ENCODE data around the gene CETN3.
A peak's percentile ranks its signal among the peaks of the same experiment; 100 is the strongest.

The CETN3 gene

GRCh38 chr5:90368454-90369246 is 40.9 kb downstream of the CETN3 start:
- Histone ChIP-seq H3K27me3 (ENCODE audit: insufficient read depth, low read length, poor library complexity) (no peaks in the 10 kb centered on the region), H2BK5ac (ENCODE audit: low read length) (no peak overlapping the region), H2BK15ac (replicated peaks; ENCODE audit: low read depth) (no peak overlapping the region), H3K23ac (ENCODE audit: low read length) (no peak overlapping the region), H2AK5ac (ENCODE audit: low read length) (no peak overlapping the region), H3K56ac (ENCODE audit: low read length) (no peak overlapping the region), H3K4me1 (ENCODE audit: control insufficient read depth, low read depth, low read length) (no peaks in the 10 kb centered on the region), H4K8ac (ENCODE audit: low read depth, low read length) (no peak overlapping the region), H3K18ac (ENCODE audit: low read length) (no peak overlapping the region), H2BK120ac (ENCODE audit: low read depth, low read length) (no peak overlapping the region), H3K79me1 (ENCODE audit: low read length) (no peaks in the 10 kb centered on the region), H3K4me2 (ENCODE audit: low read length) (no peak overlapping the region), H3K27ac (ENCODE audit: low read depth, low read length) (no peak overlapping the region), H3K36me3 (ENCODE audit: control insufficient read depth, insufficient read depth, low read length) (no peaks in the 10 kb centered on the region), H3K4me3 (ENCODE audit: low read length) (no peak overlapping the region), H3K9ac (ENCODE audit: low read length) (no peak overlapping the region), H4K5ac (ENCODE audit: low read length) (no peak overlapping the region), H3K4ac (ENCODE audit: low read depth, low read length) (no peak overlapping the region), H3K79me2 (ENCODE audit: control insufficient read depth, insufficient read depth, low read length) (no peaks in the 10 kb centered on the region)
- WGBS (ENCODE audit: extremely low coverage, insufficient coverage, low lambda C conversion rate), result no CpG with 5 or more reads among the region's 3 CpGs
- no peak for DNase-seq

- Histone ChIP-seq H3K4me1 (ENCODE audit: control insufficient read depth, low read depth, low read length) (no peaks in the 10 kb centered on the region), H2BK5ac (ENCODE audit: low read length) (no peak overlapping the region), H2AK5ac (ENCODE audit: low read length) (no peak overlapping the region), H3K23ac (ENCODE audit: low read length) (no peak overlapping the region), H2BK15ac (replicated peaks; ENCODE audit: low read depth) (no peak overlapping the region), H3K9ac (ENCODE audit: low read length) (no peak overlapping the region), H3K27ac (ENCODE audit: low read depth, low read length) (no peak overlapping the region), H3K4ac (ENCODE audit: low read depth, low read length) (no peak overlapping the region), H4K5ac (ENCODE audit: low read length) (no peak overlapping the region), H3K79me1 (ENCODE audit: low read length) (no peaks in the 10 kb centered on the region), H3K18ac (ENCODE audit: low read length) (no peak overlapping the region), H2BK120ac (ENCODE audit: low read depth, low read length) (no peak overlapping the region), H3K27me3 (ENCODE audit: insufficient read depth, low read length, poor library complexity) (no peaks in the 10 kb centered on the region), H3K4me3 (ENCODE audit: low read length) (no peak overlapping the region), H3K56ac (ENCODE audit: low read length) (no peak overlapping the region), H3K36me3 (ENCODE audit: control insufficient read depth, insufficient read depth, low read length) (no peaks in the 10 kb centered on the region), H4K8ac (ENCODE audit: low read depth, low read length) (no peak overlapping the region), H3K79me2 (ENCODE audit: control insufficient read depth, insufficient read depth, low read length) (no peaks in the 10 kb centered on the region), H3K4me2 (ENCODE audit: low read length) (no peak overlapping the region)
- no peak for DNase-seq
- no CpG with 5 or more reads among the region's 1 CpG for WGBS (ENCODE audit: extremely low coverage, insufficient coverage, low lambda C conversion rate)
Observed at GRCh38 chr5:90367879-90368278, 41.7 kb downstream of the CETN3 start.

- no peak overlapping the region for H3K4ac ChIP-seq (ENCODE audit: low read depth, low read length)
Observed at GRCh38 chr5:90366948-90367347, 42.6 kb downstream of the CETN3 start.

GRCh38 chr5:90365328-90365727 is 44.2 kb downstream of the CETN3 start:
- no peak overlapping the region for H3K4me2 ChIP-seq (ENCODE audit: low read length)
- H3K4me3 ChIP-seq (ENCODE audit: low read length), result no peak overlapping the region
- H2BK15ac ChIP-seq (replicated peaks; ENCODE audit: low read depth), result no peak overlapping the region
- H3K56ac ChIP-seq (ENCODE audit: low read length), result no peak overlapping the region
- no peaks in the 10 kb centered on the region for H3K4me1 ChIP-seq (ENCODE audit: control insufficient read depth, low read depth, low read length)
- no peaks in the 10 kb centered on the region for H3K79me2 ChIP-seq (ENCODE audit: control insufficient read depth, insufficient read depth, low read length)
- DNase-seq, result no peak
- H3K4ac ChIP-seq (ENCODE audit: low read depth, low read length), result no peak overlapping the region
- H3K23ac ChIP-seq (ENCODE audit: low read length), result no peak overlapping the region
- H2AK5ac ChIP-seq (ENCODE audit: low read length), result no peak overlapping the region
- H2BK5ac ChIP-seq (ENCODE audit: low read length), result no peak overlapping the region
- H4K8ac ChIP-seq (ENCODE audit: low read depth, low read length), result no peak overlapping the region
- no peak overlapping the region for H3K18ac ChIP-seq (ENCODE audit: low read length)
- H4K5ac ChIP-seq (ENCODE audit: low read length), result no peak overlapping the region
- H3K27ac ChIP-seq (ENCODE audit: low read depth, low read length), result no peak overlapping the region
- no peak overlapping the region for H2BK120ac ChIP-seq (ENCODE audit: low read depth, low read length)
- no peaks in the 10 kb centered on the region for H3K79me1 ChIP-seq (ENCODE audit: low read length)
- H3K9ac ChIP-seq (ENCODE audit: low read length), result no peak overlapping the region
- H3K36me3 ChIP-seq (ENCODE audit: control insufficient read depth, insufficient read depth, low read length), result no peaks in the 10 kb centered on the region
- H3K27me3 ChIP-seq (ENCODE audit: insufficient read depth, low read length, poor library complexity), result no peaks in the 10 kb centered on the region

More at GRCh38 chr5:90366948-90367347, 42.6 kb downstream of the CETN3 start:
- no peaks in the 10 kb centered on the region for H3K27me3 ChIP-seq (ENCODE audit: insufficient read depth, low read length, poor library complexity)
- no peak overlapping the region for H3K27ac ChIP-seq (ENCODE audit: low read depth, low read length)
- WGBS (ENCODE audit: extremely low coverage, insufficient coverage, low lambda C conversion rate), result no CpG with 5 or more reads among the region's 3 CpGs
- H3K36me3 ChIP-seq (ENCODE audit: control insufficient read depth, insufficient read depth, low read length), result no peaks in the 10 kb centered on the region
- no peak overlapping the region for H4K5ac ChIP-seq (ENCODE audit: low read length)
- no peak overlapping the region for H2BK15ac ChIP-seq (replicated peaks; ENCODE audit: low read depth)
- peak; percentile 14 for DNase-seq
- no peak overlapping the region for H3K18ac ChIP-seq (ENCODE audit: low read length)
- H3K79me2 ChIP-seq (ENCODE audit: control insufficient read depth, insufficient read depth, low read length), result no peaks in the 10 kb centered on the region
- H3K79me1 ChIP-seq (ENCODE audit: low read length), result no peaks in the 10 kb centered on the region
- no peak overlapping the region for H2BK120ac ChIP-seq (ENCODE audit: low read depth, low read length)
- no peak overlapping the region for H3K4me3 ChIP-seq (ENCODE audit: low read length)
- no peak overlapping the region for H2AK5ac ChIP-seq (ENCODE audit: low read length)
- no peaks in the 10 kb centered on the region for H3K4me1 ChIP-seq (ENCODE audit: control insufficient read depth, low read depth, low read length)
- no peak overlapping the region for H3K4me2 ChIP-seq (ENCODE audit: low read length)
- no peak overlapping the region for H2BK5ac ChIP-seq (ENCODE audit: low read length)
- H3K9ac ChIP-seq (ENCODE audit: low read length), result no peak overlapping the region
- no peak overlapping the region for H4K8ac ChIP-seq (ENCODE audit: low read depth, low read length)
- no peak overlapping the region for H3K23ac ChIP-seq (ENCODE audit: low read length)
- H3K56ac ChIP-seq (ENCODE audit: low read length), result no peak overlapping the region

- no peaks in the 10 kb centered on the region for H3K79me2 ChIP-seq (ENCODE audit: control insufficient read depth, insufficient read depth, low read length)
- H4K8ac ChIP-seq (ENCODE audit: low read depth, low read length), result no peak overlapping the region
- no peak overlapping the region for H2BK5ac ChIP-seq (ENCODE audit: low read length)
- H3K23ac ChIP-seq (ENCODE audit: low read length), result no peak overlapping the region
- no peak overlapping the region for H3K18ac ChIP-seq (ENCODE audit: low read length)
- H3K4me3 ChIP-seq (ENCODE audit: low read length), result no peak overlapping the region
- no peak for DNase-seq
- H4K5ac ChIP-seq (ENCODE audit: low read length), result no peak overlapping the region
- H3K4me2 ChIP-seq (ENCODE audit: low read length), result no peak overlapping the region
- H3K56ac ChIP-seq (ENCODE audit: low read length), result no peak overlapping the region
- no peak overlapping the region for H2BK120ac ChIP-seq (ENCODE audit: low read depth, low read length)
- H3K27me3 ChIP-seq (ENCODE audit: insufficient read depth, low read length, poor library complexity), result no peaks in the 10 kb centered on the region
- no peak overlapping the region for H3K4ac ChIP-seq (ENCODE audit: low read depth, low read length)
- H2BK15ac ChIP-seq (replicated peaks; ENCODE audit: low read depth), result no peak overlapping the region
- H3K79me1 ChIP-seq (ENCODE audit: low read length), result no peaks in the 10 kb centered on the region
- H3K4me1 ChIP-seq (ENCODE audit: control insufficient read depth, low read depth, low read length), result no peaks in the 10 kb centered on the region
- H3K36me3 ChIP-seq (ENCODE audit: control insufficient read depth, insufficient read depth, low read length), result no peaks in the 10 kb centered on the region
- no CpG with 5 or more reads among the region's 7 CpGs for WGBS (ENCODE audit: extremely low coverage, insufficient coverage, low lambda C conversion rate)
- H3K27ac ChIP-seq (ENCODE audit: low read depth, low read length), result no peak overlapping the region
- no peak overlapping the region for H3K9ac ChIP-seq (ENCODE audit: low read length)
- no peak overlapping the region for H2AK5ac ChIP-seq (ENCODE audit: low read length)
Observed at GRCh38 chr5:90359073-90359920, 50.3 kb downstream of the CETN3 start.
